GM12873 (cell line): ENCODE data around the gene PPDPF.
A peak's percentile ranks its signal among the peaks of the same experiment; 100 is the strongest.

Experiments
- TF ChIP-seq, protein P1 (sequence below): IDR thresholded peaks from 2 replicates; pipeline ENCODE4 v1.5.1; 2012; ENCODE audit warnings: low read depth, mild to moderate bottlenecking, moderate library complexity, low read length, control low read depth; ENCODE audit not compliant: insufficient read depth; ENCODE audit errors: missing control alignments

The PPDPF gene

DNA sequence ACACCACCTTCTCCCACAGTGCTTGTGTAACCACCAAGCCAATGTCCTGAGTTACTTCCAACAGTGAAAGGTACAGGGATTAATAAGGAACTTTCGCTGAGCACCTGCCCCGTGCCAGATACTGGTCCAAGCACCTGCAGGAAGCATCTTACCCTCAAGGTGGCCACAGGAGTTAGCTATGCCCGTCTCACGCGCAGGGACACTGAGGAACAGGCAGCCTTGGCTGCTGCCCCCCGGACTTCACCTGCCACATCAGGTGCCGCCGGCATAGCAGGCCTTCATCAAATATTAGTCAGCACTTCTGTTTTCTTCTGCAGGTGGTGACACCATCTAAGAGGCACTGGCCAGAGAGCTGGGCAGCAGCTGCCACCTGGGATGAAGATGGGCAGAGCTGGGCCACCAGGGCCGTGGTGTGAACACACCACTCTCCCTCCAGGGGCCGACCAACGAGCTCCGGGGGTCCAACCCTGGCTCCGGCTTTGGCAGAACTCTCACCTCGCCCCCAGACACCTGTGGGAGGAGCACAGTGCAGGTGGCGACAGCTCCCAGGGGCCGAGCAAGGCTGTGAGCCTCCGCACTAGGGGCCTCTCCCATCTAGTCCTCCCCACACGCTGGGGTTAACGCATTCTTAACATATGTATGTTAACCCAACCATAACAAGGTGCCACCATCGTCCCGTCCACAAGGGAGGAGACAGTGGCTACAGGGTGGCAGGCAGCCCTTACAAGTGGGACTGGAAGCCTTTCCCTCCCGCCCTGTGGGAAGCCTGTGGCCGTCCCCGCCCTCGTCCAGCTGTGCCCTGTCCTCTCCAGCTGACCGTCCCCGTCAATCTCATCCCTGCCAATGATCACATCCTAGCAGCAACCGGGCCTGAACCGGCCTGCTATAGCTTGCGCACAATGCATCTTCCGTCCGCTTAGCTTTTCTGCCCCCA, 2.9 kb upstream of the PPDPF start:
- TF ChIP-seq, protein P1, sequence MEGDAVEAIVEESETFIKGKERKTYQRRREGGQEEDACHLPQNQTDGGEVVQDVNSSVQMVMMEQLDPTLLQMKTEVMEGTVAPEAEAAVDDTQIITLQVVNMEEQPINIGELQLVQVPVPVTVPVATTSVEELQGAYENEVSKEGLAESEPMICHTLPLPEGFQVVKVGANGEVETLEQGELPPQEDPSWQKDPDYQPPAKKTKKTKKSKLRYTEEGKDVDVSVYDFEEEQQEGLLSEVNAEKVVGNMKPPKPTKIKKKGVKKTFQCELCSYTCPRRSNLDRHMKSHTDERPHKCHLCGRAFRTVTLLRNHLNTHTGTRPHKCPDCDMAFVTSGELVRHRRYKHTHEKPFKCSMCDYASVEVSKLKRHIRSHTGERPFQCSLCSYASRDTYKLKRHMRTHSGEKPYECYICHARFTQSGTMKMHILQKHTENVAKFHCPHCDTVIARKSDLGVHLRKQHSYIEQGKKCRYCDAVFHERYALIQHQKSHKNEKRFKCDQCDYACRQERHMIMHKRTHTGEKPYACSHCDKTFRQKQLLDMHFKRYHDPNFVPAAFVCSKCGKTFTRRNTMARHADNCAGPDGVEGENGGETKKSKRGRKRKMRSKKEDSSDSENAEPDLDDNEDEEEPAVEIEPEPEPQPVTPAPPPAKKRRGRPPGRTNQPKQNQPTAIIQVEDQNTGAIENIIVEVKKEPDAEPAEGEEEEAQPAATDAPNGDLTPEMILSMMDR, result no peak

DNA sequence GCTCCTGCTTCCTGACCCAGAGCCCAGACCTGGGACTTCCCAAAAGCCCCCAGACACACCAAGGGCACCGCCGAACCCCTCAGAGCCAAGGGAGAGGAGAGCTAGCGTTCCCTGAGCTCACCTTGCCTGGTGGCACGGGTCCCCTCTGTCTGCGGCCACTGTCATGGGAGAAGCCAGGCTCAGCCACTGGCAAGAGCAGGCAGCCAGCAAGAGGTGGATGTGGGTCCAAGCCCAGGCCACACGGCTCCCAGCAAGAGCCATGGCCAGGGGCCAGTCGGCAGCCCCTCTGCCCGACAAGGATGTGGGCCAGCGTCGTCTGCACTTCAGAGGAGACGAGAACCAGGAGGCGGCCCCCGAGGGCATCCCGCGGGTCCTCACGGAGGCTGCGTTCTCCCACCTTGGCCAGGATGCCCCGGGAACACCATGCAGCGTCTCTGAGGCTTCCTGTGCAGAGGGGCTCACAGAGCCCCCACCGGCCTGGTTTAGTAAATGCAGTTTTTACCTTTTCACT, 2.2 kb upstream of the PPDPF start:
- TF ChIP-seq, protein P1, result no peak

DNA sequence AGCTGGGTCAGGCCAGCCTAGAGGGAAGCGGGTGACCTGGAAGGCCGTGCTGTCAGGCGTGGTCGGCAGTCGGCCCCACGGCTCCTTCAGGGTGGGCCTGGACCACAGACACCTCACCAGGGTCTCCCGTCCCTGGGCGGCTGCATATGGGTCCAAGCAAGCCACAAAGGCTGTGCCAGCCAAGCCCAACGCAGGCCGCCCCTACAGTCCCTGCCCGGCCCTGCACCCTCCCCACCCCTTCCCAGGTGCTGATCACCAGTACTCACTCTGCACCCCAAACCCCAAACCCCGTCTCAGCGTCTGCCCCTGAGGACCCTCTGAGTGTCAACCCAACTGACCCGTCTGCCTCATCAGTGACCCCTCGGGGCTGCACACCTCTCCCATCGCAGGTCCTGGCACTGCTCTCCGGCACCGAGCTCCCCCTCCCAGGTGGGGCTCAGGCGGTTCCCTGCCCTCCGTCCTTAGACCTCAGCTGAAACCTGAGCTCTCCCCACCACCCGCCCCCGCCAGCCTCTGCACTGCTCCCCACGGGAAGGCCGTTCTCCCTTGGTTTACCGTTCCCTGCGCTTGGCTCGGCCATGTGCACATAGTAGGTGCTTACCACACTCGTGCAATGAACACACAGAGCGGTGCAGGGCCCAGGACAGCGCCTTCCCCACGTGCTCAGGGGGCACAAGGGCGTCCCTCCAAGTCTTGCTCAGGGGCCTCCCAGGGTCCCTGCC, 1.5 kb upstream of the PPDPF start:
- TF ChIP-seq, protein P1, result no peak

DNA sequence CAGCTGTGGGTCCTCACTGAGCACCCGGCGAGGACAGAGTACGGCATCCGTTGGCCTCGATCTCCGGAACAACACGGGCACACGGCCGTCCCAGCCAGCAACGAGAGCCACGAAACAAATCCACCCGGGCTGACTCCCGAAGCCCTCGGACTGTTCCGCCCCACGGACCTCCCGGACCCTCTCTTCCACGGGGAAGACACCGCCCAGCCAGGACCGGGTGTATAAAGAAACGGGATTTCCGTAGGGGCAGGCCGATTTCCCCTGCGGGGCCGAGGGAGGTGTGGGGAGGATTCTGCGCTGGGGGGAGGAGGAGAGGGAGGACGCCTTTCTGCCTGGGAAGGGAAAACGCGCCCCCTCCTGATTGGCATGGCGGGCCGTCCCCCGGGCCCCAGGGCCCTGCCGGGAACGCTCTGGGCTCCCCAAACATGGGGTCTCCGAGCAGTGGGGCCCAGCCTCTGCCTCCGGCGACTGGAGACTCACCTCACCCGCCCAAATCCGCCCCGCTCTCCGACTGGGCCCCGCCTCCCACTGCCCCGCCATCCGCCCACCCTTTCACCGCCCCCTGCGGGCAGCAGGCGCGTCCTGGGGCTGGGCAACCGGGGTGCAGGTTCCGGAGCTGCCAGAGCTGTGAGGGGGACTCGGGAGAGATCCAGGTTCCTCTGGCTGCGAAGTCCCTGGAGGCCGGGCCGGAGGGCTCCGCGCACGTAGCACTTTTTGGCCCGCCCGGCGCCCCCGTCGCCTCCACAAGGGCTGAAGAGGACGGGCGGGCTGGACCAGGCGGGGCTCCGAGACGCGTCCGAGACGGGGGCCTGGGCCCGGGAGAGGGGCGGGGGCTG, 679 bp upstream of the PPDPF start:
- TF ChIP-seq, protein P1, result peak; percentile 4

DNA sequence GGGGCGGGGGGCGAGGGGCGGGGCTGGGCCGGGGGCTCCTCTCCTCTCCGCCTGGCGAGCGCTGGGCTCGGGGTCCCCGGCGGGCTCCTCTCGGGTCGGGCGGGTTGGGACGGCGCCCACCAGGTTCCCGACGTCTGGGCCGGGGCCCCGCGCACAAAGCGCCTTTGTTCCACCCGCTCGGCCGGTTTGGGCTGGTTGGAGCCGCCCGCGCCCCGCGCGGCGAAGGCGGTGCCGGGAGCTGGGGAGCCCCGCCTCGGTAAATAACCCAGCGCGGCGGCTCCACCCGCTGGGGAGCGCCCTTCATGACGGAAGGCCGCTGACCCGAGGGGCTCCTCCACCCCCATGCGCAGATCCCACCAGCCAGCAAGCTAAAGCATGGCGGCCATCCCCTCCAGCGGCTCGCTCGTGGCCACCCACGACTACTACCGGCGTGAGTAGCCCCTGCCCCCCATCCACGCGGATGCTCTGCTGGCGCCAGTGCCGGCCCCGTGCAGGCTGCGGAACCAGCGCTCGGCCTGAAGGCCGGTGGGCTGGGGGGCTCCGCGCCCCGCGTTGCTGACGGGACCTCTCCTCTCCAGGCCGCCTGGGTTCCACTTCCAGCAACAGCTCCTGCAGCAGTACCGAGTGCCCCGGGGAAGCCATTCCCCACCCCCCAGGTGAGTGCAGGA, 503 bp downstream of the PPDPF start:
- TF ChIP-seq, protein P1, result peak; percentile 16

DNA sequence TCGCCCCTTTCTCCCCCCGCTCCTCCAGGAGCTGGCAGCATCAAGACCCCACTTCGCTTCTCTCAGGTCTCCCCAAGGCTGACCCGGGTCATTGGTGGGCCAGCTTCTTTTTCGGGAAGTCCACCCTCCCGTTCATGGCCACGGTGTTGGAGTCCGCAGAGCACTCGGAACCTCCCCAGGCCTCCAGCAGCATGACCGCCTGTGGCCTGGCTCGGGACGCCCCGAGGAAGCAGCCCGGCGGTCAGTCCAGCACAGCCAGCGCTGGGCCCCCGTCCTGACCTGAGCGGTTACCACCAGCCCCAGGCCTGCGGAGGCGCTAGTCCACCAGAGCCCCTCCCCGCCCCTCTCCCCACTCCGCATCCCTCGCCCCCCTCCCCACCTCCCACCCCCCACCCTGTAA, 1.0 kb downstream of the PPDPF start:
- TF ChIP-seq, protein P1, result no peak
